ENCODE measurements around the gene SSR2.
"Not testable (repeated sequence)": the region's sequence is repeated elsewhere in the genome, so short reads cannot be mapped to it uniquely, and the experiment has no call there.

Gene SSR2

GRCh38 chr1:155990005-155990739 is 30.6 kb downstream of the SSR2 start:
- no peak for DNase-seq

- DNase-seq = peak; percentile 16
Observed at GRCh38 chr1:155989242-155990004, 31.3 kb downstream of the SSR2 start.

- DNase-seq = not testable (repeated sequence)
Observed at GRCh38 chr1:155984903-155985645, 35.7 kb downstream of the SSR2 start.

- peak; percentile 58 for DNase-seq
Observed at GRCh38 chr1:155984341-155984740, 36.4 kb downstream of the SSR2 start.

GRCh38 chr1:155983191-155984024 is 37.3 kb downstream of the SSR2 start:
- peak; percentile 12 for DNase-seq

- DNase-seq = no peak
Observed at GRCh38 chr1:155982106-155982505, 38.6 kb downstream of the SSR2 start.

GRCh38 chr1:155981266-155982088 is 39.3 kb downstream of the SSR2 start:
- no peak for DNase-seq

GRCh38 chr1:155979597-155980343 is 41.0 kb downstream of the SSR2 start:
- no peak for DNase-seq

- no peak for DNase-seq
Observed at GRCh38 chr1:155978973-155979429, 41.8 kb downstream of the SSR2 start.

GRCh38 chr1:155978325-155978972 is 42.3 kb downstream of the SSR2 start, which contains the start of gene ARHGEF2:
Gene ARHGEF2, minus strand, starts transcription at chr1:155978547. Its CDS starts 120 bp downstream, at chr1:155978427.
- peak; percentile 61 for DNase-seq

- DNase-seq = peak; percentile 11
Observed at GRCh38 chr1:155977690-155978324, 42.9 kb downstream of the SSR2 start.

- peak; percentile 56 for DNase-seq
Observed at GRCh38 chr1:155976913-155977689, 43.6 kb downstream of the SSR2 start.

- peak; percentile 71 for DNase-seq
Observed at GRCh38 chr1:155976062-155976912, 44.5 kb downstream of the SSR2 start.

GRCh38 chr1:155975375-155976061 is 45.2 kb downstream of the SSR2 start:
- DNase-seq = no peak

- DNase-seq = peak; percentile 57
Observed at GRCh38 chr1:155974208-155975115, 46.3 kb downstream of the SSR2 start.

GRCh38 chr1:155973723-155974122 is 47.0 kb downstream of the SSR2 start:
- no peak for DNase-seq
